HG03064 (cell line): ENCODE measurements around the gene BEND2.

Experiments used
- ATAC-seq: cut with Tn5 transposase; IDR thresholded peaks from one replicate; pipeline ENCODE4 v1.9.1; 2021; ENCODE audit warnings: low read depth; ENCODE audit not compliant: unreplicated experiment

The BEND2 gene

DNA sequence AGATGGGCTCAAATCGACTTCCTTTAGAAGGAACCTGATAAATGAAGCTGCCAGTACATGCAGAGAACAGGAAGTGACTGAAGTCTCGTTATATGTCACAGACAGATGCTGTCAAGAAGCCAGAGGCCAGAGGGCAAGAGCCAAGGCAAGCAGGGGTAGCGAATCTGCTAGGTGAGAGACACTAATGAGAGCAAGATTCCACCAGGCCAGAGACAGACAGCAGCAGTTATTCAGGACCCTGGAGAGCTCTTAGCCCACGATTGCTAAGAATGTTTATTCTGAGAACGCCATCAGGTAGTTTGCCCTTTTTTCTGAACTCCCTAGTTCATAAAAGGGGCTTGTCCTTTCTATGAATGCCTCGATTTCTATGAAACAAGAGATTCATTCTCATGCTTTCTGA, 73.7 kb downstream of the BEND2 start:
- no peak for ATAC-seq

DNA sequence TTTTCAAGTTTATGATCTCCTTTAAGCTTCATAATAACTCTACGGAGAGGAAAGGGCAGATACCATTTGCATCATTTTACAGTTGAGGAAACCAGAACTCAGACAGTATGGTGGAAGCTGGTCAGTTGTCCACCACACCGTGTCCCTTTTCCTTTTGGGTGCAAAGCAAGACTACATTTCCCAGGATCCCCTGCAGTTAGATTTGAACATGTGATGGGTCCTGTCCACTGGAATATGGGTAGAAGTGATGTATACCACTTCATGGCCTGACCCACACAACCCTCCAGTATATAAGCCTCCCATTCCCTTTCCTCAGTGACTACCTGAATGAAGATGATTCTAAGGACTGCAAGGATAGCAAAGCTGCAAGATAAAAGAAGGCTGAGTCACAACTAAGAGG, 74.7 kb downstream of the BEND2 start:
- ATAC-seq = no peak

DNA sequence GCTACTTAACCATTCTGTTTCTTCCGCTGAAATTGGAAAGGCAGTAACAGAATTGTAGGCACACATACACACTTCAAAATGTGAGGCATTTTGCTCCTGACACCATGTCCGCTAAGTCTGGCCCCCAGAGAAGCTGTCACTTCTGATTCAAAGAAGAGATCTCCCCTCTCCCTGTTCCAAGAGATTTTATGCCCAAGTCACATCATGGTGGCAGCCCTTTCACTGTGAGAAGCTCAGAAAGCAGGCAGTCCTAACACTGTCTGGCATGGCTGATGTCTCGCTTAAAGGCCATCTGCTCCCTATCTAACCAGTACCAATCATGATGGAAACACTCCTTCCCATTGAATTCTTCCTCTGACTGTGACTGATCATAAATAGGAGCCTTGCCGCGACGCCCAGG, 83.9 kb downstream of the BEND2 start:
- no peak for ATAC-seq

GRCh38 chrX:18133605-18134004, 87.1 kb downstream of the BEND2 start:
- no peak for ATAC-seq

DNA sequence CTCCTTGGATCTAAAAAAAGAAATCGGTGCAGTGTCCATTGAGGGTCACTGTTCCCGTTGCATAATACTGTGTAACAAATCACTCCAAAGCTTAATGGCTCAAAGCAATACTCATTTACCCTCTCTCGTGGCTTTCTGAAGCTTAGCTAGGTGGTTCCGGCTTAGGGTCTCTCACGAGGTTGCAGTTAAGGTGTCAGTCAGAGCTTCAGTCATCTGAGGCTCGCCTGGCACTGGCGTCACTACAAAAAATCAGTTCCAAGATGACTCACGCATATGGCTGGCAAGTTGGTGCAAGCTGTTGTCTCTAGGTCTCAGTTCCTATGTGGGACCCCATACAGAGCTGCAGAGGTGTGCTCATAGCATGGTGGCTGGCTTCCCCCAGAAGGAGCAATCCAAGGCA, 91.0 kb downstream of the BEND2 start:
- ATAC-seq = no peak

- no peak for ATAC-seq
These were observed 93.7 kb downstream of the BEND2 start for GRCh38 chrX:18126971-18127370.

- ATAC-seq = no peak
These were observed 100.8 kb downstream of the BEND2 start for GRCh38 chrX:18119856-18120255.
